SK-N-SH (cell line): ENCODE data around the gene CDC14B. TPM values are rescaled to one million over a fixed set of nuclear protein-coding genes. Genes with fewer than 3 reads are reported as not detected.

ENCODE experiments used
- CTCF ChIA-PET: fragments of 300-600, 350-600 bp; formaldehyde crosslinking; extraction: SDS; loops from one replicate; lab custom pipeline; 2021; lab: Yijun Ruan, JAX
- POLR2A ChIA-PET: fragments of 350-600 bp; sonication (Branson Sonifier 250); formaldehyde crosslinking; extraction: SDS; loops from one replicate; lab custom pipeline; 2020; ENCODE audit warnings: antibody characterized with exemption, inconsistent platforms; lab: Yijun Ruan, JAX
- DNase-seq: peaks from one replicate; pipeline ENCODE4 v3.0.0; 2012
- H2AFZ ChIP-seq: fragments of 200-600 bp; sonication (generic); 2 replicates; pipeline ENCODE4 v1.8.1; 2016; ENCODE audit warnings: antibody characterized with exemption, mild to moderate bottlenecking, low read depth
- H3F3A ChIP-seq: fragments of 200-600 bp; sonication (generic); replicated peaks from 2 replicates; pipeline ENCODE3; 2016; ENCODE audit warnings: antibody characterized with exemption, mild to moderate bottlenecking; ENCODE audit not compliant: insufficient read depth
- H3K27ac ChIP-seq, 2 experiments: fragments of 200-500 bp in 1 of 2; fragments of 200-600 bp in 1 of 2; sonication (Bioruptor generic) in 1 of 2; sonication (generic), shearing (Covaris generic) in 1 of 2; 2 replicates each; pipeline versions ENCODE4 v1.5.1 to v1.6.1; 2014 to 2016; ENCODE audit warnings: low read depth in 2 of 2, inconsistent platforms in 1 of 2, low read length in 1 of 2, mild to moderate bottlenecking in 1 of 2, mixed read lengths in 1 of 2
- H3K27me3 ChIP-seq: fragments of 200-600 bp; sonication (generic), shearing (Covaris generic); 2 replicates; pipeline ENCODE4 v1.6.1; 2016; ENCODE audit warnings: mixed run types; ENCODE audit not compliant: insufficient read depth
- H3K36me3 ChIP-seq, 2 experiments: fragments of 200-500 bp in 1 of 2; fragments of 200-600 bp in 1 of 2; sonication (Bioruptor generic) in 1 of 2; sonication (generic) in 1 of 2; replicated peaks in 1 of 2; 2 replicates each; pipeline versions ENCODE3 to v1.5.1; 2014 to 2016; ENCODE audit warnings: low read length in 1 of 2, mild to moderate bottlenecking in 1 of 2; ENCODE audit not compliant: insufficient read depth in 2 of 2, control insufficient read depth in 1 of 2
- H3K4me1 ChIP-seq, 2 experiments: fragments of 200-500 bp in 1 of 2; fragments of 200-600 bp in 1 of 2; sonication (Bioruptor generic) in 1 of 2; sonication (generic), shearing (Covaris generic) in 1 of 2; 2 replicates each; pipeline versions ENCODE4 v1.5.1 to v1.6.1; 2014 to 2016; ENCODE audit warnings: low read depth in 1 of 2, low read length in 1 of 2, mixed run types in 1 of 2; ENCODE audit not compliant: insufficient read depth in 2 of 2, control insufficient read depth in 1 of 2
- H3K4me2 ChIP-seq: fragments of 200-600 bp; sonication (generic), shearing (Covaris generic); 2 replicates; pipeline ENCODE4 v1.6.1; 2017; ENCODE audit warnings: mixed run types
- H3K4me3 ChIP-seq, 2 experiments: fragments of 200-500 bp in 1 of 2; fragments of 200-600 bp in 1 of 2; sonication (Bioruptor generic) in 1 of 2; sonication (generic), shearing (Covaris generic) in 1 of 2; 2 replicates each; pipeline versions ENCODE4 v1.5.1 to v1.8.1; 2014 to 2016; ENCODE audit warnings: low read depth in 2 of 2, inconsistent platforms in 1 of 2, low read length in 1 of 2, mild to moderate bottlenecking in 1 of 2, mixed read lengths in 1 of 2, moderate library complexity in 1 of 2
- H3K79me2 ChIP-seq: fragments of 200-600 bp; sonication (generic); 2 replicates; pipeline ENCODE4 v1.8.1; 2017; ENCODE audit warnings: mild to moderate bottlenecking; ENCODE audit not compliant: insufficient read depth
- H3K9ac ChIP-seq: fragments of 200-600 bp; sonication (generic); 2 replicates; pipeline ENCODE4 v1.6.1; 2017; ENCODE audit warnings: mixed run types
- H3K9me2 ChIP-seq: fragments of 200-600 bp; sonication (generic); 2 replicates; pipeline ENCODE4 v1.6.1; 2017; ENCODE audit warnings: mixed run types
- H3K9me3 ChIP-seq: fragments of 200-600 bp; sonication (generic); 2 replicates; pipeline ENCODE4 v1.6.1; 2017; ENCODE audit warnings: mixed run types, mild to moderate bottlenecking, moderate library complexity
- H4K20me1 ChIP-seq: fragments of 200-600 bp; sonication (generic); 2 replicates; pipeline ENCODE4 v1.6.1; 2017; ENCODE audit warnings: mild to moderate bottlenecking, mixed run types; ENCODE audit not compliant: insufficient read depth
- CHD2 ChIP-seq: fragments of 150-350 bp; IDR thresholded peaks from 2 replicates; pipeline ENCODE4 v1.6.1; 2018; ENCODE audit warnings: low read length; ENCODE audit not compliant: partially characterized antibody
- ELF1 ChIP-seq: IDR thresholded peaks from 2 replicates; pipeline ENCODE4 v1.4.0; 2012
- EP300 ChIP-seq, 2 experiments: IDR thresholded peaks; 2 replicates each; pipeline versions ENCODE4 v1.4.0 to v1.6.1; 2012; ENCODE audit warnings: borderline replicate concordance in 1 of 2, low read depth in 1 of 2, low read length in 1 of 2
- FOXJ3 ChIP-seq: sonication (generic); formaldehyde crosslinking; IDR thresholded peaks from 2 replicates; pipeline ENCODE4 v1.5.1; 2020; ENCODE audit warnings: mild to moderate bottlenecking, missing genetic modification reagents
- FOXM1 ChIP-seq: IDR thresholded peaks from 2 replicates; pipeline ENCODE4 v1.4.0; 2012; ENCODE audit warnings: low read depth, mild to moderate bottlenecking
- MEF2A ChIP-seq: IDR thresholded peaks from 2 replicates; pipeline ENCODE4 v1.4.0; 2012; ENCODE audit warnings: low read depth, borderline replicate concordance
- MXI1 ChIP-seq: IDR thresholded peaks from 2 replicates; pipeline ENCODE4 v1.6.1; 2012; ENCODE audit warnings: mild to moderate bottlenecking, low read depth, low read length, improper control_type of control experiment
- NRF1 ChIP-seq: IDR thresholded peaks from 2 replicates; pipeline ENCODE4 v1.6.1; 2012; ENCODE audit warnings: low read depth, mild to moderate bottlenecking, low read length
- RCOR1 ChIP-seq: fragments of 150-350 bp; IDR thresholded peaks from 2 replicates; pipeline ENCODE4 v1.6.1; 2017; ENCODE audit warnings: antibody characterized with exemption, low read length
- RFX5 ChIP-seq: IDR thresholded peaks from 2 replicates; pipeline ENCODE4 v1.6.1; 2012; ENCODE audit warnings: mild to moderate bottlenecking, improper control_type of control experiment, low read length
- RXRA ChIP-seq: IDR thresholded peaks from 2 replicates; pipeline ENCODE4 v1.4.0; 2012; ENCODE audit warnings: low read depth, mild to moderate bottlenecking, borderline replicate concordance
- SIN3A ChIP-seq: IDR thresholded peaks from 2 replicates; pipeline ENCODE4 v1.6.1; 2012; ENCODE audit warnings: low read depth, mild to moderate bottlenecking, low read length, moderate library complexity, borderline replicate concordance
- SMC3 ChIP-seq: IDR thresholded peaks from 2 replicates; pipeline ENCODE4 v1.6.1; 2012; ENCODE audit warnings: low read depth, low read length, improper control_type of control experiment
- TAF1 ChIP-seq: IDR thresholded peaks from 2 replicates; pipeline ENCODE4 v1.6.1; 2012; ENCODE audit warnings: low read depth, mild to moderate bottlenecking, low read length, moderate library complexity, borderline replicate concordance
- WGBS: methylation state at CpG from one replicate; pipeline ENCODE4 v1.1.6; 2017; ENCODE audit warnings: low lambda C conversion rate; 5-methylcytosine and 5-hydroxymethylcytosine counted together
- polyA plus RNA-seq, 3 experiments: library from polyadenylated mRNA; depleted of rRNA; stranded (reverse); fragments of >200 nt; gene quantifications; 2 replicates each; pipeline ENCODE4 v1.2.3, GENCODE V29; 2012
- TF ChIP-seq, protein P1 (sequence below): fragments of 200-600 bp; sonication (generic); IDR thresholded peaks from 2 replicates; pipeline ENCODE4 v1.6.1; 2017; ENCODE audit warnings: antibody characterized with exemption, mild to moderate bottlenecking, moderate library complexity
- TF ChIP-seq, protein P2 (sequence below): IDR thresholded peaks from 2 replicates; pipeline ENCODE4 v1.4.0; 2012; ENCODE audit warnings: low read depth, borderline replicate concordance
- TF ChIP-seq, protein P3 (sequence below): IDR thresholded peaks from 2 replicates; pipeline ENCODE4 v1.4.0; 2012; ENCODE audit warnings: low read depth, borderline replicate concordance
- TF ChIP-seq, protein P4 (sequence below): IDR thresholded peaks from 2 replicates; pipeline ENCODE4; 2012

The CDC14B gene
- polyA plus RNA-seq, 1 of the 3 experiments (the other 2 are of a cell fraction) = 10.1 TPM

DNA sequence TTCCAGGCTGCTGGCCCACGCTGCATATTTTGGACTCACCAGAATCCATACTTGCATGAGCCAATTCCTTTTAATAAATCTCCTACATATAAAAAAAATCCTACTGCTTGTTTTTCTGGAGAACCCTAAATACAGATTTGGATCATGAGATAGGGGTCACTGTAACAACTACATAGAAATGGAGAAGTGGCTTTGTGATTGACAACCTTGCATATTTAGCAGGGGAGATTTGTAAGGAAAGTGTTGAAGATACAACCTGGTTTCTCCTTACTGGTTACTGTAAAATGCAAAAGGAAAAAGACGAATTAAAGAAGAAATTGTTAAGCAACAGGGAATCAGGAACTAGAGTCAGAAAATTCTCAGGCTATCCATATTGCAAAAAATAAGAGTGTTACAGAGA is 94.9 kb downstream of the CDC14B start:
- H2AFZ ChIP-seq = no peak overlapping the region
- H3K79me2 ChIP-seq = no peaks in the 10 kb centered on the region
- no peak overlapping the region for H3K27ac ChIP-seq
- WGBS = 98% methylated on average over 2 of the region's 2 CpGs
- H3K9me3 ChIP-seq = no peaks in the 10 kb centered on the region
- TF ChIP-seq, protein P1, sequence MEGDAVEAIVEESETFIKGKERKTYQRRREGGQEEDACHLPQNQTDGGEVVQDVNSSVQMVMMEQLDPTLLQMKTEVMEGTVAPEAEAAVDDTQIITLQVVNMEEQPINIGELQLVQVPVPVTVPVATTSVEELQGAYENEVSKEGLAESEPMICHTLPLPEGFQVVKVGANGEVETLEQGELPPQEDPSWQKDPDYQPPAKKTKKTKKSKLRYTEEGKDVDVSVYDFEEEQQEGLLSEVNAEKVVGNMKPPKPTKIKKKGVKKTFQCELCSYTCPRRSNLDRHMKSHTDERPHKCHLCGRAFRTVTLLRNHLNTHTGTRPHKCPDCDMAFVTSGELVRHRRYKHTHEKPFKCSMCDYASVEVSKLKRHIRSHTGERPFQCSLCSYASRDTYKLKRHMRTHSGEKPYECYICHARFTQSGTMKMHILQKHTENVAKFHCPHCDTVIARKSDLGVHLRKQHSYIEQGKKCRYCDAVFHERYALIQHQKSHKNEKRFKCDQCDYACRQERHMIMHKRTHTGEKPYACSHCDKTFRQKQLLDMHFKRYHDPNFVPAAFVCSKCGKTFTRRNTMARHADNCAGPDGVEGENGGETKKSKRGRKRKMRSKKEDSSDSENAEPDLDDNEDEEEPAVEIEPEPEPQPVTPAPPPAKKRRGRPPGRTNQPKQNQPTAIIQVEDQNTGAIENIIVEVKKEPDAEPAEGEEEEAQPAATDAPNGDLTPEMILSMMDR = no peak
- no peak for TF ChIP-seq TAF1
- TF ChIP-seq, protein P2, sequence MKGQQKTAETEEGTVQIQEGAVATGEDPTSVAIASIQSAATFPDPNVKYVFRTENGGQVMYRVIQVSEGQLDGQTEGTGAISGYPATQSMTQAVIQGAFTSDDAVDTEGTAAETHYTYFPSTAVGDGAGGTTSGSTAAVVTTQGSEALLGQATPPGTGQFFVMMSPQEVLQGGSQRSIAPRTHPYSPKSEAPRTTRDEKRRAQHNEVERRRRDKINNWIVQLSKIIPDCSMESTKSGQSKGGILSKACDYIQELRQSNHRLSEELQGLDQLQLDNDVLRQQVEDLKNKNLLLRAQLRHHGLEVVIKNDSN = no peak
- no peak for TF ChIP-seq SIN3A
- TF ChIP-seq FOXJ3 (CRISPR knock-in tag) = no peak
- no peak for TF ChIP-seq MEF2A
- no peak for TF ChIP-seq RXRA
- TF ChIP-seq RCOR1 = no peak
- no peak for TF ChIP-seq SMC3
- TF ChIP-seq NRF1 = no peak
- TF ChIP-seq MXI1 = no peak
- TF ChIP-seq, protein P3, sequence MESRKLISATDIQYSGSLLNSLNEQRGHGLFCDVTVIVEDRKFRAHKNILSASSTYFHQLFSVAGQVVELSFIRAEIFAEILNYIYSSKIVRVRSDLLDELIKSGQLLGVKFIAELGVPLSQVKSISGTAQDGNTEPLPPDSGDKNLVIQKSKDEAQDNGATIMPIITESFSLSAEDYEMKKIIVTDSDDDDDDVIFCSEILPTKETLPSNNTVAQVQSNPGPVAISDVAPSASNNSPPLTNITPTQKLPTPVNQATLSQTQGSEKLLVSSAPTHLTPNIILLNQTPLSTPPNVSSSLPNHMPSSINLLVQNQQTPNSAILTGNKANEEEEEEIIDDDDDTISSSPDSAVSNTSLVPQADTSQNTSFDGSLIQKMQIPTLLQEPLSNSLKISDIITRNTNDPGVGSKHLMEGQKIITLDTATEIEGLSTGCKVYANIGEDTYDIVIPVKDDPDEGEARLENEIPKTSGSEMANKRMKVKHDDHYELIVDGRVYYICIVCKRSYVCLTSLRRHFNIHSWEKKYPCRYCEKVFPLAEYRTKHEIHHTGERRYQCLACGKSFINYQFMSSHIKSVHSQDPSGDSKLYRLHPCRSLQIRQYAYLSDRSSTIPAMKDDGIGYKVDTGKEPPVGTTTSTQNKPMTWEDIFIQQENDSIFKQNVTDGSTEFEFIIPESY = no peak
- no peak for TF ChIP-seq RFX5
- no peak for DNase-seq
- H3K4me3 ChIP-seq = no peak overlapping the region
- no peaks in the 10 kb centered on the region for H3K27me3 ChIP-seq
- no peak overlapping the region for H3K9ac ChIP-seq
- H3K4me1 ChIP-seq = no peaks in the 10 kb centered on the region
- POLR2A ChIA-PET = no interaction called here
- H3K4me2 ChIP-seq = no peak overlapping the region
- no peaks in the 10 kb centered on the region for H4K20me1 ChIP-seq
- H3F3A ChIP-seq = peaks cover 5% of the 10 kb centered on the region
- CTCF ChIA-PET = interaction anchor here (2.6 kb wide), 1 partner anchor 15 kb away, joined by 5 read pairs; no protein-coding TSS in a partner anchor
- H3K9me2 ChIP-seq = no peaks in the 10 kb centered on the region
- H3K36me3 ChIP-seq = peaks cover 9% of the 10 kb centered on the region in 2 experiments

DNA sequence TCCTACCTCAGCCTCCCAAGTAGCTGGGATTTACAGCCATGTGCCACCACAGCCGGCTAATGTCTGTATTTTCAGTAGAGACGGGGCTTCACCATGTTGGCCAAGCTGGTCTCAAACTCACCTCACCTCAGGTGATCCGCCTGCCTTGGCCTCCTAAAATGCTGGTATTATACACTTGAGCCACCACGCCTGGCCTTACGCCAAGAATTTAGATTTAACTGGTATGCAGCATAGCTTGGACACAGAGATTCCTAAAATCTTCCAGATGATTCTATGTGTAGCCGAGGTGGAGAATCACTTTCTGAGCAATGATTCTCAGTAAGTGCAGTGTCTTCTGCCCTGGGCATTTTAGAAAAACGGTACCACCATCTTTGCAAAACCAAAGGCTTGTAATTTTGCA is 95.6 kb downstream of the CDC14B start:
- Histone ChIP-seq H3K36me3 (peaks cover 9% of the 10 kb centered on the region in 2 experiments), H3K9ac (no peak overlapping the region), H3K27ac (no peak overlapping the region), H3K4me3 (no peak overlapping the region), H3K4me1 (no peaks in the 10 kb centered on the region), H3K4me2 (no peak overlapping the region), H3F3A (peaks cover 5% of the 10 kb centered on the region), H3K9me3 (no peaks in the 10 kb centered on the region), H3K79me2 (no peaks in the 10 kb centered on the region), H3K9me2 (no peaks in the 10 kb centered on the region), H3K27me3 (no peaks in the 10 kb centered on the region), H4K20me1 (no peaks in the 10 kb centered on the region), H2AFZ (no peak overlapping the region)
- DNase-seq = no peak
- WGBS = 94% methylated on average over 7 of the region's 7 CpGs
- POLR2A ChIA-PET = no interaction called here
- CTCF ChIA-PET = interaction anchor here (0.6 to 2.6 kb wide), 2 partner anchors 14 to 126 kb away, joined by 3 to 5 read pairs; no protein-coding TSS in a partner anchor
- no peak for TF ChIP-seq SMC3
- TF ChIP-seq, protein P3 = no peak
- TF ChIP-seq MEF2A = no peak
- no peak for TF ChIP-seq CHD2
- no peak for TF ChIP-seq ELF1
- no peak for TF ChIP-seq RFX5
- TF ChIP-seq, protein P2 = no peak
- TF ChIP-seq EP300 (IDR thresholded peaks at IDR 0.05; ENCODE audit: borderline replicate concordance in 1 of 2, low read depth in 1 of 2, low read length in 1 of 2) = no peak
- TF ChIP-seq FOXM1 = no peak
- TF ChIP-seq, protein P4, sequence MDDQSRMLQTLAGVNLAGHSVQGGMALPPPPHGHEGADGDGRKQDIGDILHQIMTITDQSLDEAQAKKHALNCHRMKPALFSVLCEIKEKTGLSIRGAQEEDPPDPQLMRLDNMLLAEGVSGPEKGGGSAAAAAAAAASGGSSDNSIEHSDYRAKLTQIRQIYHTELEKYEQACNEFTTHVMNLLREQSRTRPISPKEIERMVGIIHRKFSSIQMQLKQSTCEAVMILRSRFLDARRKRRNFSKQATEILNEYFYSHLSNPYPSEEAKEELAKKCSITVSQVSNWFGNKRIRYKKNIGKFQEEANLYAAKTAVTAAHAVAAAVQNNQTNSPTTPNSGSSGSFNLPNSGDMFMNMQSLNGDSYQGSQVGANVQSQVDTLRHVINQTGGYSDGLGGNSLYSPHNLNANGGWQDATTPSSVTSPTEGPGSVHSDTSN = no peak
